Measurements from ENCODE around the gene SKP1. TPM values are rescaled to one million over a fixed set of nuclear protein-coding genes. Genes with fewer than 3 reads are reported as not detected.

SKP1 gene
- polyA plus RNA-seq, 1 of the 3 experiments (the other 2 are of a cell fraction): 407 TPM

DNA sequence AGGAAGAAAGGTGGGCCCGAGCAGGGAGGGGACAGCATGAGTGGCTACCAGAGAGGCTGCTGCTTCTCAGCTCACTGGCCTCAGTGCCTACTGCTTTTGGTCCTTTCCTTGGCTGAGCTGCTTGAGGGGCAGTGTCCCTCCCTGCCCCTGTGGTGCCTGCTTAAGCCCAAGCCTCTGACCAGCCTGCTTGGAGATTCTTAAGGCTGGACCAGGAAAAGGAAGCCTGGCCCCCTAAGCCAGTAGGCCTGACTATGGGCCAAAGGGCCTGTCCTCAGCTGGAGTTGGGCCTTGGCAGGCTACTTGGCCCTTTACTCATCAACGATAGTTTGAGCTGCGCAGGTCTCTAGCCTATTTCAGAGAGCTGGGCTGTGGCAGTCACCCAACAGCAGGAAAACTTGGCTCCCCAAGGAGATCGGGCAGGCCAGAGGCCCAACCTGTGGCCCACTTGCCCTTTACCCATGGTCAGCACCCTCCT lies 37.3 kb downstream of the SKP1 start:
- Histone ChIP-seq H3K4me1 (ENCODE audit: control insufficient read depth in 1 of 2, insufficient read depth in 2 of 2, low read depth in 1 of 2, low read length in 1 of 2) (peaks cover 11 to 21% of the 10 kb centered on the region in 2 experiments; a peak in 3 of 4 replicates), H3K9me3 (no peaks in the 10 kb centered on the region), H3K4me2 (no peak overlapping the region), H3K27me3 (ENCODE audit: insufficient read depth) (no peaks in the 10 kb centered on the region), H3K36me3 (replicated peaks in 1 of 2; ENCODE audit: control insufficient read depth in 1 of 2, insufficient read depth in 2 of 2, low read length in 1 of 2) (peaks cover 5 to 66% of the 10 kb centered on the region in 2 experiments), H3K4me3 (ENCODE audit: low read depth in 2 of 2, low read length in 1 of 2) (no peak overlapping the region), H4K20me1 (ENCODE audit: insufficient read depth) (peaks cover 39% of the 10 kb centered on the region), H3K79me2 (ENCODE audit: insufficient read depth) (peaks cover 11% of the 10 kb centered on the region; the same call in 1 of the 2 replicates), H3F3A (replicated peaks; ENCODE audit: insufficient read depth) (peaks cover 4% of the 10 kb centered on the region), H3K9ac (no peak overlapping the region), H3K9me2 (no peaks in the 10 kb centered on the region), H2AFZ (ENCODE audit: low read depth) (no peak overlapping the region), H3K27ac (ENCODE audit: low read depth in 2 of 2, low read length in 1 of 2) (peak overlapping the region in 1 of 2 experiments; percentile 69; a peak in 2 of 4 replicates)
- no peak for DNase-seq
- ChIA-PET CTCF (interaction anchor here (0.9 to 18.5 kb wide), 20 partner anchors 10 to 150 kb away, joined by 3 to 673 read pairs (median 10); partner anchors contain the start of gene TCF7), POLR2A (interaction anchor here (2.4 kb wide), 1 partner anchor 32 kb away, joined by 15 read pairs; no protein-coding TSS in a partner anchor)
- no peak for TF ChIP-seq SIN3A (IDR thresholded peaks at IDR 0.05; ENCODE audit: borderline replicate concordance, low read depth, low read length)
- TF ChIP-seq RXRA (IDR thresholded peaks at IDR 0.05; ENCODE audit: borderline replicate concordance, low read depth): no peak
- TF ChIP-seq, protein P1, sequence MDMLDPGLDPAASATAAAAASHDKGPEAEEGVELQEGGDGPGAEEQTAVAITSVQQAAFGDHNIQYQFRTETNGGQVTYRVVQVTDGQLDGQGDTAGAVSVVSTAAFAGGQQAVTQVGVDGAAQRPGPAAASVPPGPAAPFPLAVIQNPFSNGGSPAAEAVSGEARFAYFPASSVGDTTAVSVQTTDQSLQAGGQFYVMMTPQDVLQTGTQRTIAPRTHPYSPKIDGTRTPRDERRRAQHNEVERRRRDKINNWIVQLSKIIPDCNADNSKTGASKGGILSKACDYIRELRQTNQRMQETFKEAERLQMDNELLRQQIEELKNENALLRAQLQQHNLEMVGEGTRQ (IDR thresholded peaks at IDR 0.05; ENCODE audit: borderline replicate concordance, low read depth, low read length): no peak
- TF ChIP-seq, protein P2, sequence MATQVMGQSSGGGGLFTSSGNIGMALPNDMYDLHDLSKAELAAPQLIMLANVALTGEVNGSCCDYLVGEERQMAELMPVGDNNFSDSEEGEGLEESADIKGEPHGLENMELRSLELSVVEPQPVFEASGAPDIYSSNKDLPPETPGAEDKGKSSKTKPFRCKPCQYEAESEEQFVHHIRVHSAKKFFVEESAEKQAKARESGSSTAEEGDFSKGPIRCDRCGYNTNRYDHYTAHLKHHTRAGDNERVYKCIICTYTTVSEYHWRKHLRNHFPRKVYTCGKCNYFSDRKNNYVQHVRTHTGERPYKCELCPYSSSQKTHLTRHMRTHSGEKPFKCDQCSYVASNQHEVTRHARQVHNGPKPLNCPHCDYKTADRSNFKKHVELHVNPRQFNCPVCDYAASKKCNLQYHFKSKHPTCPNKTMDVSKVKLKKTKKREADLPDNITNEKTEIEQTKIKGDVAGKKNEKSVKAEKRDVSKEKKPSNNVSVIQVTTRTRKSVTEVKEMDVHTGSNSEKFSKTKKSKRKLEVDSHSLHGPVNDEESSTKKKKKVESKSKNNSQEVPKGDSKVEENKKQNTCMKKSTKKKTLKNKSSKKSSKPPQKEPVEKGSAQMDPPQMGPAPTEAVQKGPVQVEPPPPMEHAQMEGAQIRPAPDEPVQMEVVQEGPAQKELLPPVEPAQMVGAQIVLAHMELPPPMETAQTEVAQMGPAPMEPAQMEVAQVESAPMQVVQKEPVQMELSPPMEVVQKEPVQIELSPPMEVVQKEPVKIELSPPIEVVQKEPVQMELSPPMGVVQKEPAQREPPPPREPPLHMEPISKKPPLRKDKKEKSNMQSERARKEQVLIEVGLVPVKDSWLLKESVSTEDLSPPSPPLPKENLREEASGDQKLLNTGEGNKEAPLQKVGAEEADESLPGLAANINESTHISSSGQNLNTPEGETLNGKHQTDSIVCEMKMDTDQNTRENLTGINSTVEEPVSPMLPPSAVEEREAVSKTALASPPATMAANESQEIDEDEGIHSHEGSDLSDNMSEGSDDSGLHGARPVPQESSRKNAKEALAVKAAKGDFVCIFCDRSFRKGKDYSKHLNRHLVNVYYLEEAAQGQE (IDR thresholded peaks at IDR 0.05; ENCODE audit: low read depth, low read length): no peak
- no peak for TF ChIP-seq FOXM1 (IDR thresholded peaks at IDR 0.05; ENCODE audit: low read depth)
- no peak for TF ChIP-seq CHD2 (IDR thresholded peaks at IDR 0.05; ENCODE audit: low read length, partially characterized antibody)
- no peak for TF ChIP-seq JUND (IDR thresholded peaks at IDR 0.05)
- TF ChIP-seq TEAD4 (IDR thresholded peaks at IDR 0.05; ENCODE audit: borderline replicate concordance, insufficient read depth): no peak
- 98% methylated on average over 4 of the region's 4 CpGs for WGBS (ENCODE audit: low lambda C conversion rate)

DNA sequence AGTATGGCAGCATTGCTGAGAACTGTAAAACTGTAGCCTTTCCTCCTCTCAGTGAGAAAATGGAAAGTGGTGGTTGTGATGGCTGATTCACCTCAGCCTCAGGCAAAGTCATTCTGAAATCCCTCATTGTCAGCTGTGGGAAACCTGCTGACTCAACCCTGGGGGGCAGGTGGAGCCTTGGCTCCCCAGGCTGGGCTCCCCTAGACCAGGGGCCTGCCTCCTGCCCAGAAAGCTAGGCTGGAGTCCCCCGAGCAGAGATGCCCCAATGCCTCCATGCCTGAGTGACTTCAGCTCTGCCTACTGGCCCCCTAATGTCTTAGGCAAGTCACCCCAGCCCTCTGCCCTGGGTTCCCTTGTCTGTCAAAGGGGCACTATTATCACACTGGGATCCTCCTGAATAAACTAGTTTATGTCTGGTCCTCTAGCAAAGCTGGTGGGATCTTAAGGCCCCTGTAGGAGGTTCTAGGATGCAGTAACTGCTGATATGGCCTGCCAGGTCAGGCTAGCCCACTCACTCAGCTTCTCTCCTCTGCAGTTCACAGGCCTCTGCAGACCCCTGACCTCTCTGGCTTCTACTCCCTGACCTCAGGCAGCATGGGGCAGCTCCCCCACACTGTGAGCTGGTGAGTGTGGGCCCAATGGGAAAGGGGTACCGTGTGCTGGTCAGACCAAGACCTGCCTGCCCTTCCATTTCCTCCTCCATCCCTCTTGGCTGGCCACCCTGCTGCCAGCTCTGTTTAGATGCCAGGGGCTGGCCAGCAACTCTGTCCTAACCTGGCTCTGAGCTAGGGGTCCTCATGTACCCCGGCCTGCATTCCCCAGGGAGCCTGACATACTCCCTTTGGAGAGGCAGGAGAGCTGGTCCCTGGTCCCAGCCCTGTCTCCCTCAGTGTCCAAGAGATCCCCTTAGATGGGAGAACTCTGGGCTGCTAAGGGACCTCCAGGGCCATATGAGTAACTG lies 38.1 kb downstream of the SKP1 start:
- no peak overlapping the region for H3K9ac ChIP-seq
- peaks cover 10% of the 10 kb centered on the region; the same call in 1 of the 2 replicates for H3K79me2 ChIP-seq (ENCODE audit: insufficient read depth)
- H3K4me1 ChIP-seq (ENCODE audit: control insufficient read depth in 1 of 2, insufficient read depth in 2 of 2, low read depth in 1 of 2, low read length in 1 of 2): peaks cover 11 to 28% of the 10 kb centered on the region in 2 experiments; a peak in 3 of 4 replicates
- DNase-seq: no peak
- no peaks in the 10 kb centered on the region for H3K9me2 ChIP-seq
- POLR2A ChIA-PET: interaction anchor here (2.4 kb wide), 1 partner anchor 31 kb away, joined by 15 read pairs; no protein-coding TSS in a partner anchor
- H3K27me3 ChIP-seq (ENCODE audit: insufficient read depth): no peaks in the 10 kb centered on the region
- peaks cover 4 to 66% of the 10 kb centered on the region in 2 experiments for H3K36me3 ChIP-seq (replicated peaks in 1 of 2; ENCODE audit: control insufficient read depth in 1 of 2, insufficient read depth in 2 of 2, low read length in 1 of 2)
- TF ChIP-seq GABPA (IDR thresholded peaks at IDR 0.05; ENCODE audit: low read depth): no peak
- TF ChIP-seq FOSL2 (IDR thresholded peaks at IDR 0.05; ENCODE audit: borderline replicate concordance, low read depth): peak; percentile 36; the same call in 1 of the 2 replicates
- no peak for TF ChIP-seq YY1 (IDR thresholded peaks at IDR 0.05; ENCODE audit: low read depth)
- TF ChIP-seq EP300 (IDR thresholded peaks at IDR 0.05; ENCODE audit: borderline replicate concordance in 1 of 2, low read depth in 1 of 2, low read length in 1 of 2): no peak
- H3K4me2 ChIP-seq: no peak overlapping the region; the same call in 1 of the 2 replicates
- H3K4me3 ChIP-seq (ENCODE audit: low read depth in 2 of 2, low read length in 1 of 2): no peak overlapping the region
- H3K9me3 ChIP-seq: no peaks in the 10 kb centered on the region
- peaks cover 4% of the 10 kb centered on the region for H3F3A ChIP-seq (replicated peaks; ENCODE audit: insufficient read depth)
- H4K20me1 ChIP-seq (ENCODE audit: insufficient read depth): peaks cover 32% of the 10 kb centered on the region
- CTCF ChIA-PET: interaction anchor here (0.9 to 18.5 kb wide), 12 partner anchors 10 to 151 kb away, joined by 3 to 673 read pairs (median 16); partner anchors contain the start of gene TCF7
- WGBS (ENCODE audit: low lambda C conversion rate): 86% methylated on average over 2 of the region's 3 CpGs
- H3K27ac ChIP-seq (ENCODE audit: low read depth in 2 of 2, low read length in 1 of 2): peak overlapping the region; percentile 11 to 16; a peak in 2 of 4 replicates
- no peak overlapping the region for H2AFZ ChIP-seq (ENCODE audit: low read depth)
